ENCODE measurements around the gene DIP2B.

- TF ChIP-seq GATA2 (IDR thresholded peaks at IDR 0.05; ENCODE audit: low read depth, low read length) = no peak
- TF ChIP-seq GATA3 (IDR thresholded peaks at IDR 0.05; ENCODE audit: low read depth, low read length) = no peak
Measured at GRCh38 chr12:50573271-50573670, 68.5 kb downstream of the DIP2B start.

Measured in SH-SY5Y (cell line).